Fibroblast of lung (primary cell): ENCODE data around the gene CEP20.

Experiments
- CTCF ChIP-seq, 2 donors: IDR thresholded peaks in 1 of 2; conservative IDR thresholded peaks in 1 of 2; 1 replicate in 1 of 2; 2 replicates in 1 of 2; pipeline ENCODE4 v1.5.1; 2011 to 2012; ENCODE audit warnings: low read length in 2 of 2, control low read depth in 1 of 2, inconsistent platforms in 1 of 2, low read depth in 1 of 2, mild to moderate bottlenecking in 1 of 2
- EZH2 ChIP-seq: IDR thresholded peaks from 2 replicates; pipeline ENCODE4 v1.5.1; 2012; ENCODE audit warnings: low read length, control low read depth, mild to moderate bottlenecking; ENCODE audit errors: missing control alignments

- TF ChIP-seq CTCF (conservative IDR thresholded peaks at IDR 0.05 in 1 of 2, IDR thresholded peaks at IDR 0.05 in 1 of 2; ENCODE audit: low read depth in 1 of 2, low read length in 2 of 2) = no peak
- TF ChIP-seq EZH2 = no peak
Measured at GRCh38 chr16:15816228-15816627, 72.2 kb downstream of the CEP20 start.
